ENCODE data around the gene COL23A1. TPM values are rescaled to one million over a fixed set of nuclear protein-coding genes. Genes with fewer than 3 reads are reported as not detected.

Gene COL23A1
- total and polyA plus RNA-seq, 2 experiments from 2014 or later: 4.8 to 8.2 TPM

DNA sequence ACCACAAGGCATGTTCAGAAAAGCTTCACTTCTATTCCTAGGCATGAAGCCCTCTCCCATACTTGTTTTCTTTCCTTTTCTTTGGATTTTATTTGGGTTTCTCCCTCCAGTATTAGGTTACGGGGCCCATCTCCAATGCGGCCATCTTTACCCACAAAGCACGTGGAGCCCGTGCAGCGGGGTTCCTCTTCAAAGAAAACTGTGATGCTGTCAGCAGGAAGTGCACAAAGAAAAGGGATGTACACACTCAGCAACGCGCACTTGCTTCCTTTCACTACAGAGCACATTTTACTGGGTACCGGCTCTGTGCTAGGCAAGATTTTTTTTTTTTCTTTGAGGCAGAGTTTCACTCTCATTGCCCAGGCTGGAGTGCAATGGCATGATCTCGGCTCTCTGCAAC lies 106.6 kb downstream of the COL23A1 start:
- H3K27ac Mint-ChIP-seq: no peak overlapping the region
- no peaks in the 10 kb centered on the region for H3K36me3 Mint-ChIP-seq (ENCODE audit: low read depth)
- peaks cover 19% of the 10 kb centered on the region for H3K4me1 ChIP-seq (ENCODE audit: insufficient read depth)
- H3K9me2 ChIP-seq (ENCODE audit: insufficient read depth): no peaks in the 10 kb centered on the region
- H3K27me3 ChIP-seq (ENCODE audit: insufficient read depth): no peaks in the 10 kb centered on the region
- H3K4me2 ChIP-seq: no peak overlapping the region
- H3K4me3 ChIP-seq: no peak overlapping the region
- no peak overlapping the region for H2AFZ ChIP-seq
- TF ChIP-seq JUNB (IDR thresholded peaks at IDR 0.05; ENCODE audit: unreplicated experiment): no peak
- TF ChIP-seq, protein P1, sequence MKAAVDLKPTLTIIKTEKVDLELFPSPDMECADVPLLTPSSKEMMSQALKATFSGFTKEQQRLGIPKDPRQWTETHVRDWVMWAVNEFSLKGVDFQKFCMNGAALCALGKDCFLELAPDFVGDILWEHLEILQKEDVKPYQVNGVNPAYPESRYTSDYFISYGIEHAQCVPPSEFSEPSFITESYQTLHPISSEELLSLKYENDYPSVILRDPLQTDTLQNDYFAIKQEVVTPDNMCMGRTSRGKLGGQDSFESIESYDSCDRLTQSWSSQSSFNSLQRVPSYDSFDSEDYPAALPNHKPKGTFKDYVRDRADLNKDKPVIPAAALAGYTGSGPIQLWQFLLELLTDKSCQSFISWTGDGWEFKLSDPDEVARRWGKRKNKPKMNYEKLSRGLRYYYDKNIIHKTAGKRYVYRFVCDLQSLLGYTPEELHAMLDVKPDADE (IDR thresholded peaks at IDR 0.05): no peak
- TF ChIP-seq, protein P2, sequence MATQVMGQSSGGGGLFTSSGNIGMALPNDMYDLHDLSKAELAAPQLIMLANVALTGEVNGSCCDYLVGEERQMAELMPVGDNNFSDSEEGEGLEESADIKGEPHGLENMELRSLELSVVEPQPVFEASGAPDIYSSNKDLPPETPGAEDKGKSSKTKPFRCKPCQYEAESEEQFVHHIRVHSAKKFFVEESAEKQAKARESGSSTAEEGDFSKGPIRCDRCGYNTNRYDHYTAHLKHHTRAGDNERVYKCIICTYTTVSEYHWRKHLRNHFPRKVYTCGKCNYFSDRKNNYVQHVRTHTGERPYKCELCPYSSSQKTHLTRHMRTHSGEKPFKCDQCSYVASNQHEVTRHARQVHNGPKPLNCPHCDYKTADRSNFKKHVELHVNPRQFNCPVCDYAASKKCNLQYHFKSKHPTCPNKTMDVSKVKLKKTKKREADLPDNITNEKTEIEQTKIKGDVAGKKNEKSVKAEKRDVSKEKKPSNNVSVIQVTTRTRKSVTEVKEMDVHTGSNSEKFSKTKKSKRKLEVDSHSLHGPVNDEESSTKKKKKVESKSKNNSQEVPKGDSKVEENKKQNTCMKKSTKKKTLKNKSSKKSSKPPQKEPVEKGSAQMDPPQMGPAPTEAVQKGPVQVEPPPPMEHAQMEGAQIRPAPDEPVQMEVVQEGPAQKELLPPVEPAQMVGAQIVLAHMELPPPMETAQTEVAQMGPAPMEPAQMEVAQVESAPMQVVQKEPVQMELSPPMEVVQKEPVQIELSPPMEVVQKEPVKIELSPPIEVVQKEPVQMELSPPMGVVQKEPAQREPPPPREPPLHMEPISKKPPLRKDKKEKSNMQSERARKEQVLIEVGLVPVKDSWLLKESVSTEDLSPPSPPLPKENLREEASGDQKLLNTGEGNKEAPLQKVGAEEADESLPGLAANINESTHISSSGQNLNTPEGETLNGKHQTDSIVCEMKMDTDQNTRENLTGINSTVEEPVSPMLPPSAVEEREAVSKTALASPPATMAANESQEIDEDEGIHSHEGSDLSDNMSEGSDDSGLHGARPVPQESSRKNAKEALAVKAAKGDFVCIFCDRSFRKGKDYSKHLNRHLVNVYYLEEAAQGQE (IDR thresholded peaks at IDR 0.05; ENCODE audit: unreplicated experiment): no peak
- TF ChIP-seq EZH2 (IDR thresholded peaks at IDR 0.05; ENCODE audit: low read depth, unreplicated experiment): no peak
- no peak for TF ChIP-seq ZNF331 (CRISPR knock-in tag; IDR thresholded peaks at IDR 0.05; ENCODE audit: low read depth)
- H3K4me3 Mint-ChIP-seq: no peak overlapping the region
- peaks cover 26% of the 10 kb centered on the region for H3K4me1 Mint-ChIP-seq
- H3K27ac ChIP-seq (ENCODE audit: low read depth): no peak overlapping the region
- no peaks in the 10 kb centered on the region for H4K20me1 ChIP-seq (replicated peaks; ENCODE audit: insufficient read depth)
- no peaks in the 10 kb centered on the region for H3K9me3 Mint-ChIP-seq
- no peaks in the 10 kb centered on the region for H3K36me3 ChIP-seq (ENCODE audit: insufficient read depth)
- no peak for DNase-seq (ENCODE audit: low spot score)
- H3K79me2 ChIP-seq (replicated peaks; ENCODE audit: insufficient read depth): no peaks in the 10 kb centered on the region
- H3K27me3 Mint-ChIP-seq (ENCODE audit: insufficient read depth, low read depth, poor library complexity): peaks cover 2% of the 10 kb centered on the region
- H3F3A ChIP-seq (replicated peaks; ENCODE audit: low read depth): no peaks in the 10 kb centered on the region
- no peak for ATAC-seq

DNA sequence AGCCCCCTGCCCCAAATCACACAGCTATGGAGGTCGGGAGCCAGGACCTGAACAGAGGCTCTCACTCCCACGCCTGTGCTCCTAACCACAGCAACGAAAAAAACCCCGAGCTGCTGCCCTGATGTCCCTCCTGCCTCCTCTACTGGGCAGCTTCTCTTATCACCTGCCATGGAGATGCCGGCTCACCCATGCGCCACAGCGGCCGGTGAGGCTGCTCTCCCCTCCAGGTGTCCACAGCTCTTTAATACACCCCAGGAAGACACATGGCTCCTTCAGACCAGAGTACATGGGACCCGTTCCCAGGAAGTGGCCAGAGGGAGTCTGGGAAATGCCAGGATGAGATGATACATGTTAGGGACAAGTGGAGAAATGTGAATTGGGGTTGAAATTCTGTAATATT lies 110.9 kb downstream of the COL23A1 start:
- Mint-ChIP-seq H3K4me1 (peaks cover 15% of the 10 kb centered on the region), H3K36me3 (ENCODE audit: low read depth) (no peaks in the 10 kb centered on the region), H3K9me3 (peaks cover 5% of the 10 kb centered on the region; the same call in 2 of the 3 replicates), H3K27me3 (ENCODE audit: insufficient read depth, low read depth, poor library complexity) (peaks cover under 1% of the 10 kb centered on the region), H3K4me3 (no peak overlapping the region), H3K27ac (no peak overlapping the region)
- no peaks in the 10 kb centered on the region for H3K79me2 ChIP-seq (replicated peaks; ENCODE audit: insufficient read depth)
- DNase-seq (ENCODE audit: low spot score): no peak
- no peak overlapping the region for H3K4me2 ChIP-seq
- H3F3A ChIP-seq (replicated peaks; ENCODE audit: low read depth): no peaks in the 10 kb centered on the region
- no peak overlapping the region for H2AFZ ChIP-seq
- H3K36me3 ChIP-seq (ENCODE audit: insufficient read depth): no peaks in the 10 kb centered on the region
- TF ChIP-seq, protein P3, sequence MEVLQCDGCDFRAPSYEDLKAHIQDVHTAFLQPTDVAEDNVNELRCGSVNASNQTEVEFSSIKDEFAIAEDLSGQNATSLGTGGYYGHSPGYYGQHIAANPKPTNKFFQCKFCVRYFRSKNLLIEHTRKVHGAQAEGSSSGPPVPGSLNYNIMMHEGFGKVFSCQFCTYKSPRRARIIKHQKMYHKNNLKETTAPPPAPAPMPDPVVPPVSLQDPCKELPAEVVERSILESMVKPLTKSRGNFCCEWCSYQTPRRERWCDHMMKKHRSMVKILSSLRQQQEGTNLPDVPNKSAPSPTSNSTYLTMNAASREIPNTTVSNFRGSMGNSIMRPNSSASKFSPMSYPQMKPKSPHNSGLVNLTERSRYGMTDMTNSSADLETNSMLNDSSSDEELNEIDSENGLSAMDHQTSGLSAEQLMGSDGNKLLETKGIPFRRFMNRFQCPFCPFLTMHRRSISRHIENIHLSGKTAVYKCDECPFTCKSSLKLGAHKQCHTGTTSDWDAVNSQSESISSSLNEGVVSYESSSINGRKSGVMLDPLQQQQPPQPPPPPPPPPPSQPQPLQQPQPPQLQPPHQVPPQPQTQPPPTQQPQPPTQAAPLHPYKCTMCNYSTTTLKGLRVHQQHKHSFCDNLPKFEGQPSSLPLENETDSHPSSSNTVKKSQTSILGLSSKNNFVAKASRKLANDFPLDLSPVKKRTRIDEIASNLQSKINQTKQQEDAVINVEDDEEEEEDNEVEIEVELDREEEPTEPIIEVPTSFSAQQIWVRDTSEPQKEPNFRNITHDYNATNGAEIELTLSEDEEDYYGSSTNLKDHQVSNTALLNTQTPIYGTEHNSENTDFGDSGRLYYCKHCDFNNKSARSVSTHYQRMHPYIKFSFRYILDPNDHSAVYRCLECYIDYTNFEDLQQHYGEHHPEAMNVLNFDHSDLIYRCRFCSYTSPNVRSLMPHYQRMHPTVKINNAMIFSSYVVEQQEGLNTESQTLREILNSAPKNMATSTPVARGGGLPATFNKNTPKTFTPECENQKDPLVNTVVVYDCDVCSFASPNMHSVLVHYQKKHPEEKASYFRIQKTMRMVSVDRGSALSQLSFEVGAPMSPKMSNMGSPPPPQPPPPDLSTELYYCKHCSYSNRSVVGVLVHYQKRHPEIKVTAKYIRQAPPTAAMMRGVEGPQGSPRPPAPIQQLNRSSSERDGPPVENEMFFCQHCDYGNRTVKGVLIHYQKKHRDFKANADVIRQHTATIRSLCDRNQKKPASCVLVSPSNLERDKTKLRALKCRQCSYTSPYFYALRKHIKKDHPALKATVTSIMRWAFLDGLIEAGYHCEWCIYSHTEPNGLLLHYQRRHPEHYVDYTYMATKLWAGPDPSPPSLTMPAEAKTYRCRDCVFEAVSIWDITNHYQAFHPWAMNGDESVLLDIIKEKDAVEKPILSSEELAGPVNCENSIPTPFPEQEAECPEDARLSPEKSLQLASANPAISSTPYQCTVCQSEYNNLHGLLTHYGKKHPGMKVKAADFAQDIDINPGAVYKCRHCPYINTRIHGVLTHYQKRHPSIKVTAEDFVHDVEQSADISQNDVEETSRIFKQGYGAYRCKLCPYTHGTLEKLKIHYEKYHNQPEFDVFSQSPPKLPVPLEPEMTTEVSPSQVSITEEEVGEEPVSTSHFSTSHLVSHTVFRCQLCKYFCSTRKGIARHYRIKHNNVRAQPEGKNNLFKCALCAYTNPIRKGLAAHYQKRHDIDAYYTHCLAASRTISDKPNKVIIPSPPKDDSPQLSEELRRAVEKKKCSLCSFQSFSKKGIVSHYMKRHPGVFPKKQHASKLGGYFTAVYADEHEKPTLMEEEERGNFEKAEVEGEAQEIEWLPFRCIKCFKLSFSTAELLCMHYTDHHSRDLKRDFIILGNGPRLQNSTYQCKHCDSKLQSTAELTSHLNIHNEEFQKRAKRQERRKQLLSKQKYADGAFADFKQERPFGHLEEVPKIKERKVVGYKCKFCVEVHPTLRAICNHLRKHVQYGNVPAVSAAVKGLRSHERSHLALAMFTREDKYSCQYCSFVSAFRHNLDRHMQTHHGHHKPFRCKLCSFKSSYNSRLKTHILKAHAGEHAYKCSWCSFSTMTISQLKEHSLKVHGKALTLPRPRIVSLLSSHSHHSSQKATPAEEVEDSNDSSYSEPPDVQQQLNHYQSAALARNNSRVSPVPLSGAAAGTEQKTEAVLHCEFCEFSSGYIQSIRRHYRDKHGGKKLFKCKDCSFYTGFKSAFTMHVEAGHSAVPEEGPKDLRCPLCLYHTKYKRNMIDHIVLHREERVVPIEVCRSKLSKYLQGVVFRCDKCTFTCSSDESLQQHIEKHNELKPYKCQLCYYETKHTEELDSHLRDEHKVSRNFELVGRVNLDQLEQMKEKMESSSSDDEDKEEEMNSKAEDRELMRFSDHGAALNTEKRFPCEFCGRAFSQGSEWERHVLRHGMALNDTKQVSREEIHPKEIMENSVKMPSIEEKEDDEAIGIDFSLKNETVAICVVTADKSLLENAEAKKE (CRISPR knock-in tag; IDR thresholded peaks at IDR 0.05): no peak
- no peak for TF ChIP-seq EZH2phosphoT487 (IDR thresholded peaks at IDR 0.05; ENCODE audit: unreplicated experiment)
- TF ChIP-seq ZNF114 (CRISPR knock-in tag; IDR thresholded peaks at IDR 0.05): no peak
- no peak for TF ChIP-seq STAT1 (IDR thresholded peaks at IDR 0.05; ENCODE audit: unreplicated experiment)
- TF ChIP-seq POLR2AphosphoS5 (IDR thresholded peaks at IDR 0.05; ENCODE audit: low read depth): no peak
- no peak for TF ChIP-seq NANOG (IDR thresholded peaks at IDR 0.05; ENCODE audit: borderline replicate concordance)
- TF ChIP-seq JUNB (IDR thresholded peaks at IDR 0.05; ENCODE audit: unreplicated experiment): no peak
- TF ChIP-seq ZNF331 (CRISPR knock-in tag; IDR thresholded peaks at IDR 0.05; ENCODE audit: low read depth): no peak
- no peaks in the 10 kb centered on the region; the same call in none of the 2 replicates for H4K20me1 ChIP-seq (replicated peaks; ENCODE audit: insufficient read depth)
- no peaks in the 10 kb centered on the region for H3K4me1 ChIP-seq (ENCODE audit: insufficient read depth)
- no peak overlapping the region for H3K4me3 ChIP-seq
- no peak overlapping the region for H3K27ac ChIP-seq (ENCODE audit: low read depth)
- no peaks in the 10 kb centered on the region for H3K27me3 ChIP-seq (ENCODE audit: insufficient read depth)
- ATAC-seq: no peak
- no peaks in the 10 kb centered on the region for H3K9me2 ChIP-seq (ENCODE audit: insufficient read depth)

Data from GM23338 (cell line).